Neural cell (in vitro differentiated cells): ENCODE data around the gene CRYBB1. TPM values are rescaled to one million over a fixed set of nuclear protein-coding genes. Genes with fewer than 3 reads are reported as not detected.

Source experiments
- H2AFZ ChIP-seq: fragments of 200-600, 300-800 bp; sonication (generic), shearing (Covaris generic); 2 replicates; pipeline ENCODE4 v1.6.0; 2014; ENCODE audit warnings: low read depth, mild to moderate bottlenecking, antibody characterized with exemption, low read length, moderate library complexity
- H3F3A ChIP-seq: fragments of 200-600 bp; shearing (Covaris generic); 2 replicates; pipeline ENCODE4 v1.6.1; 2016; ENCODE audit warnings: mild to moderate bottlenecking, moderate library complexity, mixed read lengths, antibody characterized with exemption, low read length; ENCODE audit not compliant: insufficient read depth, poor library complexity, severe bottlenecking
- H3K27ac ChIP-seq: fragments of 200-600, 300-800 bp; sonication (generic), shearing (Covaris generic); 2 replicates; pipeline ENCODE4 v1.5.1; 2014; ENCODE audit warnings: mild to moderate bottlenecking, low read length, moderate library complexity
- H3K27me3 ChIP-seq: fragments of 300-800, 200-600 bp; sonication (generic), shearing (Covaris generic); 2 replicates; pipeline ENCODE4 v1.6.0; 2014; ENCODE audit warnings: mild to moderate bottlenecking, low read depth, low read length, moderate library complexity; ENCODE audit not compliant: insufficient read depth
- H3K36me3 ChIP-seq: fragments of 300-800, 200-600 bp; sonication (generic), shearing (Covaris generic); 2 replicates; pipeline ENCODE4 v1.5.1; 2014; ENCODE audit warnings: mild to moderate bottlenecking, antibody characterized with exemption, low read length, moderate library complexity; ENCODE audit not compliant: insufficient read depth
- H3K4me2 ChIP-seq: fragments of 300-800, 200-600 bp; sonication (generic), shearing (Covaris generic); 2 replicates; pipeline ENCODE4 v1.6.0; 2014; ENCODE audit warnings: mild to moderate bottlenecking, low read length
- H3K4me3 ChIP-seq: fragments of 300-800, 200-600 bp; sonication (generic), shearing (Covaris generic); 2 replicates; pipeline ENCODE4 v1.5.1; 2014; ENCODE audit warnings: mild to moderate bottlenecking, low read length, moderate library complexity
- H3K79me2 ChIP-seq: fragments of 200-600 bp; shearing (Covaris generic); replicated peaks from 2 replicates; pipeline ENCODE4 v1.6.0; 2014; ENCODE audit warnings: mild to moderate bottlenecking, low read length, moderate library complexity; ENCODE audit not compliant: insufficient read depth
- H3K9ac ChIP-seq: fragments of 300-800, 200-600 bp; sonication (generic), shearing (Covaris generic); 2 replicates; pipeline ENCODE4 v1.6.1; 2016; ENCODE audit warnings: mild to moderate bottlenecking, low read length, mixed read lengths
- H3K9me2 ChIP-seq: fragments of 200-600 bp; shearing (Covaris generic); 2 replicates; pipeline ENCODE4 v1.6.1; 2016; ENCODE audit warnings: mild to moderate bottlenecking, low read length, mixed read lengths; ENCODE audit not compliant: insufficient read depth
- H3K9me3 ChIP-seq: fragments of 200-600, 300-800 bp; sonication (generic), shearing (Covaris generic); 2 replicates; pipeline ENCODE4 v1.6.1; 2016; ENCODE audit warnings: mild to moderate bottlenecking, mixed run types, low read length, moderate library complexity, mixed read lengths
- H4K20me1 ChIP-seq: fragments of 200-600 bp; shearing (Covaris generic); 2 replicates; pipeline ENCODE4 v1.6.1; 2016; ENCODE audit warnings: mild to moderate bottlenecking, mixed run types; ENCODE audit not compliant: insufficient read depth
- CTCF ChIP-seq: fragments of 450-650 bp; IDR thresholded peaks from 2 replicates; pipeline ENCODE4 v1.5.1; 2014; ENCODE audit warnings: antibody characterized with exemption, mild to moderate bottlenecking, moderate library complexity; ENCODE audit not compliant: poor library complexity, severe bottlenecking
- EP300 ChIP-seq: fragments of 450-650 bp; conservative IDR thresholded peaks from 2 replicates; pipeline ENCODE4 v1.6.1; 2014; ENCODE audit warnings: antibody characterized with exemption, mild to moderate bottlenecking, moderate library complexity; ENCODE audit not compliant: poor library complexity, severe bottlenecking
- EZH2 ChIP-seq: fragments of 200-600, 300-800 bp; shearing (Covaris generic), sonication (generic); IDR thresholded peaks from 2 replicates; pipeline ENCODE4 v1.6.1; 2014; ENCODE audit warnings: antibody characterized with exemption, low read length, borderline replicate concordance, mild to moderate bottlenecking; ENCODE audit not compliant: insufficient read depth, poor library complexity, severe bottlenecking
- MXI1 ChIP-seq: fragments of 450-650 bp; conservative IDR thresholded peaks from 2 replicates; pipeline ENCODE4 v1.6.1; 2014; ENCODE audit warnings: antibody characterized with exemption, mild to moderate bottlenecking; ENCODE audit not compliant: poor library complexity, severe bottlenecking
- POLR2AphosphoS5 ChIP-seq: IDR thresholded peaks from 2 replicates; pipeline ENCODE4 v1.6.1; 2012
- RAD21 ChIP-seq: fragments of 450-650 bp; conservative IDR thresholded peaks from 2 replicates; pipeline ENCODE4 v1.6.1; 2014; ENCODE audit warnings: antibody characterized with exemption, mild to moderate bottlenecking, moderate library complexity
- REST ChIP-seq: IDR thresholded peaks from 2 replicates; pipeline ENCODE4 v1.6.1; 2012; ENCODE audit warnings: borderline replicate concordance
- SMC3 ChIP-seq: fragments of 450-650 bp; conservative IDR thresholded peaks from 2 replicates; pipeline ENCODE4 v1.6.1; 2014; ENCODE audit warnings: antibody characterized with exemption, mild to moderate bottlenecking, moderate library complexity; ENCODE audit not compliant: poor library complexity
- TAF1 ChIP-seq: IDR thresholded peaks from 2 replicates; pipeline ENCODE4 v1.6.1; 2012; ENCODE audit warnings: low read depth
- polyA plus RNA-seq: library from polyadenylated mRNA; depleted of rRNA; stranded (reverse); fragments of >200 nt; gene quantifications from 2 replicates; pipeline ENCODE4 v1.2.3, GENCODE V29; 2014

Gene CRYBB1
- polyA plus RNA-seq, 1 donor from 2014 or later, result not detected

GRCh38 chr22:26586556-26587325, 31.1 kb downstream of the CRYBB1 start:
- H3F3A ChIP-seq, result no peaks in the 10 kb centered on the region
- no peaks in the 10 kb centered on the region for H4K20me1 ChIP-seq
- no peak overlapping the region for H3K4me3 ChIP-seq
- no peak overlapping the region for H3K9ac ChIP-seq
- TF ChIP-seq EZH2 (no peak), SMC3 (no peak), MXI1 (no peak), REST (no peak), POLR2AphosphoS5 (no peak), EP300 (no peak), RAD21 (no peak), CTCF (no peak)
- no peaks in the 10 kb centered on the region for H3K9me3 ChIP-seq
- H3K4me2 ChIP-seq, result no peak overlapping the region
- no peaks in the 10 kb centered on the region for H3K9me2 ChIP-seq
- H3K27ac ChIP-seq, result no peak overlapping the region
- no peaks in the 10 kb centered on the region for H3K79me2 ChIP-seq
- H2AFZ ChIP-seq, result no peak overlapping the region
- no peaks in the 10 kb centered on the region for H3K36me3 ChIP-seq
- no peaks in the 10 kb centered on the region for H3K27me3 ChIP-seq

DNA sequence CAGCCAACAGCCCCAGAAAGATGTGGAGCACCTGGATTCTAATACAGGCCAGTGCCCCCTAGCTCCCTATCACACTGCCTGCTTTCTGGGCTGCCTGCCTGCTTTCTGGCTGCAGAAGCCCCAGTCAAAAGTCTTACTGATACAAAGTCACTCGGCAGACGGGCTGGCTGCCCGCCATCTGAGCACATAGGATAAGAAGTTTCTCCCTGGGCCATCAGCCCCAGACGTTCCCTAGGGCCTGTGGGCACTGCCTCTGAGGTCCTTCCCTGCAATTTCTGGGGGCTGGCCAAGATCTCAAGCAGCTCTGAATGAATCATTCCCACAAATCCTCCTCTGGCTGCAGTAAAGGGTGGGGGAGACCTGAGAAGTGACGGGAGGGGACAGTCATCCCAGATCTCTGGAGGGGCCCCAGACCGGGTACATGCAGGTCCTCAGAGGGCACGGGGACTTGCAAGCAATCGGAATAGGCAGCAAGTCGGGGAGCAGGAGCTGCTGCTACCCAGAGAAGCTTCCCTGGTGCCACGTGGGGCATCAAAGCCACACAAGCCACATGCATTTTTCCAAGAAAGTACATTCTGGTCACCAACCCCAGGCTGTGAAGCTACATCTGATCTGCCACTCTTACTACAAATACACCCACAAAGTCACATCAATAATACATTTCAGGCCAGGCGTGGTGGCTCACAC, 32.6 kb downstream of the CRYBB1 start:
- TF ChIP-seq EP300 (no peak), RAD21 (no peak), MXI1 (no peak), REST (no peak), TAF1 (no peak), EZH2 (no peak), CTCF (no peak), SMC3 (no peak), POLR2AphosphoS5 (no peak)
- Histone ChIP-seq H3K27ac (no peak overlapping the region), H3K4me3 (no peak overlapping the region), H3F3A (no peaks in the 10 kb centered on the region), H3K9ac (no peak overlapping the region), H3K9me2 (no peaks in the 10 kb centered on the region), H2AFZ (no peak overlapping the region), H3K9me3 (no peaks in the 10 kb centered on the region), H3K79me2 (no peaks in the 10 kb centered on the region), H3K36me3 (no peaks in the 10 kb centered on the region), H3K27me3 (no peaks in the 10 kb centered on the region), H3K4me2 (no peak overlapping the region), H4K20me1 (no peaks in the 10 kb centered on the region)
